ENCODE data around the gene GLIS1. TPM values are rescaled to one million over a fixed set of nuclear protein-coding genes. Genes with fewer than 3 reads are reported as not detected.

Gene GLIS1
- total RNA-seq, 1 experiment from 2014 or later, result 0.24 TPM

- TF ChIP-seq AFF4 (CRISPR knock-in tag; IDR thresholded peaks at IDR 0.05; ENCODE audit: borderline replicate concordance) (no peak), GABPB1 (CRISPR knock-in tag; IDR thresholded peaks at IDR 0.05) (no peak)
These were observed 11.4 kb downstream of the GLIS1 start (continued) for GRCh38 chr1:53727461-53728092.

- no peak for ATAC-seq
- TF ChIP-seq STAT6 (CRISPR knock-in tag; conservative IDR thresholded peaks at IDR 0.05; ENCODE audit: low read depth) (no peak), ZNF281 (CRISPR knock-in tag; IDR thresholded peaks at IDR 0.05) (no peak), ZSCAN18 (CRISPR knock-in tag; IDR thresholded peaks at IDR 0.05) (no peak), MYBL2 (CRISPR knock-in tag; IDR thresholded peaks at IDR 0.05) (no peak), RELA (CRISPR knock-in tag; IDR thresholded peaks at IDR 0.05; ENCODE audit: borderline replicate concordance) (no peak), NFE2L1 (CRISPR knock-in tag; IDR thresholded peaks at IDR 0.05) (no peak), ZBTB43 (CRISPR knock-in tag; IDR thresholded peaks at IDR 0.05) (no peak), NFATC4 (CRISPR knock-in tag; IDR thresholded peaks at IDR 0.05) (no peak), USF2 (CRISPR knock-in tag; IDR thresholded peaks at IDR 0.05) (no peak), OVOL2 (CRISPR knock-in tag; IDR thresholded peaks at IDR 0.05; ENCODE audit: borderline replicate concordance) (no peak)
- peaks cover 6% of the 10 kb centered on the region for H3K4me1 Mint-ChIP-seq
- ChIA-PET POLR2A (no interaction called here), CTCF (interaction anchor here (1.2 to 3.0 kb wide), 11 partner anchors 10 to 240 kb away, joined by 3 to 35 read pairs (median 5); no protein-coding TSS in a partner anchor)
- no peaks in the 10 kb centered on the region for H3K9me3 Mint-ChIP-seq
- no peaks in the 10 kb centered on the region for H3K36me3 Mint-ChIP-seq
- no peak overlapping the region for H3K4me3 Mint-ChIP-seq
- H3K27ac Mint-ChIP-seq, result no peak overlapping the region
- DNase-seq (ENCODE audit: low spot score), result no peak
- no peaks in the 10 kb centered on the region; the same call in 1 of the 2 replicates for H3K27me3 Mint-ChIP-seq (ENCODE audit: low read depth)
These were observed 12.9 kb downstream of the GLIS1 start for GRCh38 chr1:53726009-53726600.
